Gastrocnemius medialis (tissue), 4 donors: ENCODE measurements around the gene RBMS3. TPM values are rescaled to one million over a fixed set of nuclear protein-coding genes. Genes with fewer than 3 reads are reported as not detected.

Experiments
- ATAC-seq, 2 donors: fragments of 150-250 bp; one replicate each; pipeline ENCODE4 v1.9.1; 2016
- DNase-seq, 2 donors: peaks; one replicate each; pipeline ENCODE4 v3.0.0-alpha.2; 2019
- H3K27ac ChIP-seq, 4 donors: fragments of 200-600 bp; sonication (generic); 1 replicate in 1 of 4; 2 replicates in 3 of 4; pipeline ENCODE4 v1.5.1; 2016 to 2018; ENCODE audit warnings: mild to moderate bottlenecking in 2 of 4, moderate library complexity in 1 of 4
- H3K27me3 ChIP-seq, 3 donors: fragments of 200-600 bp; sonication (generic) in 2 of 3; 1 replicate in 1 of 3; 2 replicates in 2 of 3; pipeline versions ENCODE4 v1.5.1 to v1.6.0; 2016 to 2019; ENCODE audit warnings: mild to moderate bottlenecking in 1 of 3, moderate library complexity in 1 of 3
- H3K36me3 ChIP-seq, 2 donors: fragments of 200-600 bp; sonication (generic) in 1 of 2; one replicate each; pipeline ENCODE4 v1.5.1; 2017 to 2018
- H3K4me1 ChIP-seq, 2 donors: fragments of 200-600 bp; sonication (generic) in 1 of 2; one replicate each; pipeline ENCODE4 v1.5.1; 2016 to 2017; ENCODE audit warnings: mild to moderate bottlenecking in 2 of 2
- H3K4me3 ChIP-seq, 4 donors: fragments of 200-600 bp; sonication (generic) in 3 of 4; 1 replicate in 1 of 4; 2 replicates in 3 of 4; pipeline ENCODE4 v1.5.1; 2016 to 2019; ENCODE audit warnings: mild to moderate bottlenecking in 2 of 4
- H3K9me3 ChIP-seq, 3 donors: fragments of 200-600 bp; sonication (generic) in 2 of 3; 1 replicate in 1 of 3; 2 replicates in 2 of 3; pipeline ENCODE4 v1.5.1; 2016 to 2019
- POLR2A ChIP-seq, 2 donors: fragments of 450-650 bp; IDR thresholded peaks; one replicate each; pipeline ENCODE4 v1.6.1; 2017; ENCODE audit warnings: antibody characterized with exemption in 2 of 2, mild to moderate bottlenecking in 2 of 2, moderate library complexity in 2 of 2
- in situ Hi-C, 4 donors: fragments of 200-750 bp; cut with MboI; loops; one replicate each; pipeline versions ENCODE4 v1.15.0 to v1.8.0; 2017; ENCODE audit warnings: low sequenced_read_pairs in 4 of 4
- intact Hi-C: fragments of 100-400 bp; cut with DNase I; formaldehyde crosslinking; loops from one replicate; pipeline ENCODE4 v1.15.1; 2023; ENCODE audit warnings: low total_unique reads
- total RNA-seq, 4 donors: library from RNA; depleted of rRNA; stranded (reverse); fragments of >200 nt; gene quantifications; one replicate each; pipeline versions ENCODE4 v1.1.0 to v1.2.3, GENCODE V29; 2016
- TF ChIP-seq, protein P1 (sequence below), 5 experiments: fragments of 450-650 bp in 3 of 5; fragments of 200-600 bp in 2 of 5; sonication (generic) in 2 of 5; IDR thresholded peaks in 4 of 5; conservative IDR thresholded peaks in 1 of 5; 1 replicate in 4 of 5; 2 replicates in 1 of 5; pipeline ENCODE4 v1.5.1; 2016 to 2019; ENCODE audit warnings: antibody characterized with exemption in 5 of 5, mild to moderate bottlenecking in 3 of 5, moderate library complexity in 3 of 5

The RBMS3 gene
- total RNA-seq, 4 donors from 2014 or later: 16.1 to 38.8 (median 22.7) TPM

DNA sequence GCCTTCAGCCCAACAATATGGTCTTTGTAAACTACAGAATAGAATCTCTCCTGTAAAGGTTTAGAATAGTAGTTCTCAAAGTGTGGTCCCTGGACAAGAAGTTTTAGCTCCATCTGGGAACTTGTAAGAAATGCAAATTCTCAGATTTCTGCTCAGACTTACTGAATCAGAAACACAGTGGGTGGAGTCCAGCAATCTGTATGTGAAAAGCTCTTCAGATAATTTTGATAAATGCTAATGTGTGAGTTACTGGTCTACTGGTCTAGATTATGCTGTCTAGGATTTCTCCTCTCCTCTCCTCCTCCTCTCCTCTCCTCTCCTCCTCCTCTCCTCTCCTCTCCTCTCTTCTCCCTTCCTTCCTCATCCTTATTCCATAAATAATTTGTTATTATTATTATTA, 57.5 kb downstream of the RBMS3 start:
- no peaks in the 10 kb centered on the region for H3K36me3 ChIP-seq
- ATAC-seq (no peak), DNase-seq (no peak)
- no peak overlapping the region for H3K4me3 ChIP-seq
- H3K27me3 ChIP-seq: no peaks in the 10 kb centered on the region
- no peaks in the 10 kb centered on the region for H3K9me3 ChIP-seq
- H3K27ac ChIP-seq: no peak overlapping the region
- TF ChIP-seq, protein P1, sequence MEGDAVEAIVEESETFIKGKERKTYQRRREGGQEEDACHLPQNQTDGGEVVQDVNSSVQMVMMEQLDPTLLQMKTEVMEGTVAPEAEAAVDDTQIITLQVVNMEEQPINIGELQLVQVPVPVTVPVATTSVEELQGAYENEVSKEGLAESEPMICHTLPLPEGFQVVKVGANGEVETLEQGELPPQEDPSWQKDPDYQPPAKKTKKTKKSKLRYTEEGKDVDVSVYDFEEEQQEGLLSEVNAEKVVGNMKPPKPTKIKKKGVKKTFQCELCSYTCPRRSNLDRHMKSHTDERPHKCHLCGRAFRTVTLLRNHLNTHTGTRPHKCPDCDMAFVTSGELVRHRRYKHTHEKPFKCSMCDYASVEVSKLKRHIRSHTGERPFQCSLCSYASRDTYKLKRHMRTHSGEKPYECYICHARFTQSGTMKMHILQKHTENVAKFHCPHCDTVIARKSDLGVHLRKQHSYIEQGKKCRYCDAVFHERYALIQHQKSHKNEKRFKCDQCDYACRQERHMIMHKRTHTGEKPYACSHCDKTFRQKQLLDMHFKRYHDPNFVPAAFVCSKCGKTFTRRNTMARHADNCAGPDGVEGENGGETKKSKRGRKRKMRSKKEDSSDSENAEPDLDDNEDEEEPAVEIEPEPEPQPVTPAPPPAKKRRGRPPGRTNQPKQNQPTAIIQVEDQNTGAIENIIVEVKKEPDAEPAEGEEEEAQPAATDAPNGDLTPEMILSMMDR (IDR thresholded peaks at IDR 0.05 in 4 of 5, conservative IDR thresholded peaks at IDR 0.05 in 1 of 5): no peak
- no peak for TF ChIP-seq POLR2A (IDR thresholded peaks at IDR 0.05)
- intact Hi-C loops (no loop called here), in situ Hi-C loops (no loop called here)
- peaks cover 42 to 61% of the 10 kb centered on the region in 2 donors for H3K4me1 ChIP-seq

DNA sequence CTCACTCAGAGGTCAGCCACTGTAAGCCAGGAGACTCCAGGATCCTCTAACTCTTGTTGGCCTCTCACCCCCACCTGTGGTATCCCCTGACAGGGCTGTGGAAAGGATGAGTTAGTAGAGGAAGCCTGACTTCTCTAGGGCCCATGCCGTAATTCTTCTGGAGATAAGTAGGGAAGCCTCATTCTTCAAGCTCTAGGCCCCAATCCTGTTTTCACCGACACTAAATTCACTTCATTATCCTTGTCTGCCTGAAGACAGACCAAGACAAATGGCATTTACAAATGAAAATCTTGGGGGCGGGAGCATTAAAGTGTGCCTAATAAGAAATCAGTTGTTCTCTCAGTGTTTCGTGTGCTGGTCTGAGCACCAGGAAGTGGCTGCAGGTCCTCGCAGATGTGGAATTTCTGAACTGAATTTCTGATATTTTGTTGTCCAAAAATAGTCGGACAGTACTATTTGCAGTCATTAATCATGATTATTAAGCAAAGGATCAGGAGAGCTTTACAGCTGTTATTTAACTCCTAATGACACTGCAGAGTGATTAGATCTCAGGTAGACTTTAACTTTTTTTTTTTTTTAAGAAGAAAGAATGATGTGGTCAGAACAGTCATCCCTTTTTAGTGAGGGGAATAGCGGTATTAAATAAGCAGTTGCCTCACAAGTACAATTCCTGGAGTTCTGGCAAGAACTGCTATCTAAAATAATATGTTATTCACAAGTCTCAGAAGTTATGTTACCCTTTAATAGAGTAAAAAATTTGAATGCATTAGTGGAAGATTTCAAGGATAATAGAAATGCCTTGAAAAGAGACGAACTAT, 58.4 kb downstream of the RBMS3 start:
- Histone ChIP-seq H3K9me3 (no peaks in the 10 kb centered on the region), H3K36me3 (no peaks in the 10 kb centered on the region), H3K27me3 (no peaks in the 10 kb centered on the region), H3K4me3 (no peak overlapping the region), H3K27ac (no peak overlapping the region), H3K4me1 (peaks cover 37 to 59% of the 10 kb centered on the region in 2 donors)
- DNase-seq (no peak), ATAC-seq (no peak)
- TF ChIP-seq, protein P1 (IDR thresholded peaks at IDR 0.05 in 4 of 5, conservative IDR thresholded peaks at IDR 0.05 in 1 of 5): no peak
- TF ChIP-seq POLR2A (IDR thresholded peaks at IDR 0.05): no peak
- in situ Hi-C loops (no loop called here), intact Hi-C loops (no loop called here)

DNA sequence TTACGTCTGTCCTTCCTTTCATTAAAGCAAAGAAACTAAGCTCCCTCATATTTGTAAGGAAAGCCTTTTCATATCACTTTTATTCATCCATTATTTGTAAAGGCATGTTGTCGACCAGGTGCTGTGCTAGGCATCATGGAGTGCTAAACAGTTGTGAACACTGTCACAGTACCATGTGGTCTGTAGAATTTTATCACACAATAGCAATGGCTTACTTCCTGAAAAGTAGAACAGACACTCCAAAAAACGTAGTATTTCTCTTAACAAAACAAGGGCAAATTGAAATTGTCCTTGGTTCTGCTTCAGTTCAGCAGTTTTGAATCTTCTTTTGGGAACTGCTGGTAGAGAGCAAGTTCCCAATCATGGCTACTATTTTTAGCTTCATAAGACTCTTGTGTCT, 63.3 kb downstream of the RBMS3 start:
- Histone ChIP-seq H3K9me3 (no peaks in the 10 kb centered on the region), H3K27ac (no peak overlapping the region), H3K4me1 (peaks cover 13 to 52% of the 10 kb centered on the region in 2 donors), H3K27me3 (no peaks in the 10 kb centered on the region), H3K4me3 (no peak overlapping the region), H3K36me3 (no peaks in the 10 kb centered on the region)
- ATAC-seq (no peak), DNase-seq (no peak)
- in situ Hi-C loops (no loop called here), intact Hi-C loops (no loop called here)
- TF ChIP-seq POLR2A (IDR thresholded peaks at IDR 0.05): no peak
- TF ChIP-seq, protein P1 (IDR thresholded peaks at IDR 0.05 in 4 of 5, conservative IDR thresholded peaks at IDR 0.05 in 1 of 5): no peak

DNA sequence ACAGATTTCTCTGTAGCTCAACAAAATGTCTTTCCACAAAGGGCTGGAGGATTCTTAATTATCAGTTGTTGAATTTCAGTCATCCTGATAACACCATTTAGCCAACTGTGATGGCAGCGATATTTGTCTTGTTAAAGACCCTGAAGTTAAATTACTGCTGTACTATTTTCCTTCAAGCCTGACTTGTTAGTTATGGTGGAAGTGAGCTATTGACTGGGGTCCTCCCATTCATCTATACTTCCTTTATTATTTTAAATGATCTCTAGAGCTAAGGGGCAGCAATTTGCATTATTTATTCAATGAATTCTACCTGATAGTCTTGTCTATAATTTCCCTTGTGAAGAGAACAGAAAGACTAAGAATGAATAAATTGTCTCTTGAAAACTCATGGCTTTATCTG, 64.1 kb downstream of the RBMS3 start:
- ATAC-seq (no peak), DNase-seq (no peak)
- intact Hi-C loops (no loop called here), in situ Hi-C loops (no loop called here)
- Histone ChIP-seq H3K9me3 (no peaks in the 10 kb centered on the region), H3K27ac (no peak overlapping the region), H3K4me1 (peaks cover 13 to 44% of the 10 kb centered on the region in 2 donors), H3K27me3 (no peaks in the 10 kb centered on the region), H3K36me3 (no peaks in the 10 kb centered on the region), H3K4me3 (no peak overlapping the region)
- TF ChIP-seq, protein P1 (IDR thresholded peaks at IDR 0.05 in 4 of 5, conservative IDR thresholded peaks at IDR 0.05 in 1 of 5): no peak
- TF ChIP-seq POLR2A (IDR thresholded peaks at IDR 0.05): no peak
